Neural cell (in vitro differentiated cells): Measurements from ENCODE around the gene PKM.

Experiments used
- EP300 ChIP-seq: fragments of 450-650 bp; conservative IDR thresholded peaks from 2 replicates; pipeline ENCODE4 v1.6.1; 2014; ENCODE audit warnings: antibody characterized with exemption, mild to moderate bottlenecking, moderate library complexity; ENCODE audit not compliant: poor library complexity, severe bottlenecking
- EZH2 ChIP-seq: fragments of 200-600, 300-800 bp; shearing (Covaris generic), sonication (generic); IDR thresholded peaks from 2 replicates; pipeline ENCODE4 v1.6.1; 2014; ENCODE audit warnings: antibody characterized with exemption, low read length, borderline replicate concordance, mild to moderate bottlenecking; ENCODE audit not compliant: insufficient read depth, poor library complexity, severe bottlenecking
- MXI1 ChIP-seq: fragments of 450-650 bp; conservative IDR thresholded peaks from 2 replicates; pipeline ENCODE4 v1.6.1; 2014; ENCODE audit warnings: antibody characterized with exemption, mild to moderate bottlenecking; ENCODE audit not compliant: poor library complexity, severe bottlenecking
- POLR2AphosphoS5 ChIP-seq: IDR thresholded peaks from 2 replicates; pipeline ENCODE4 v1.6.1; 2012
- RAD21 ChIP-seq: fragments of 450-650 bp; conservative IDR thresholded peaks from 2 replicates; pipeline ENCODE4 v1.6.1; 2014; ENCODE audit warnings: antibody characterized with exemption, mild to moderate bottlenecking, moderate library complexity
- SMC3 ChIP-seq: fragments of 450-650 bp; conservative IDR thresholded peaks from 2 replicates; pipeline ENCODE4 v1.6.1; 2014; ENCODE audit warnings: antibody characterized with exemption, mild to moderate bottlenecking, moderate library complexity; ENCODE audit not compliant: poor library complexity
- TF ChIP-seq, protein P1 (sequence below): fragments of 450-650 bp; IDR thresholded peaks from 2 replicates; pipeline ENCODE4 v1.5.1; 2014; ENCODE audit warnings: antibody characterized with exemption, mild to moderate bottlenecking, moderate library complexity; ENCODE audit not compliant: poor library complexity, severe bottlenecking
- TF ChIP-seq, protein P2 (sequence below): IDR thresholded peaks from 2 replicates; pipeline ENCODE4 v1.6.1; 2012; ENCODE audit warnings: borderline replicate concordance

DNA sequence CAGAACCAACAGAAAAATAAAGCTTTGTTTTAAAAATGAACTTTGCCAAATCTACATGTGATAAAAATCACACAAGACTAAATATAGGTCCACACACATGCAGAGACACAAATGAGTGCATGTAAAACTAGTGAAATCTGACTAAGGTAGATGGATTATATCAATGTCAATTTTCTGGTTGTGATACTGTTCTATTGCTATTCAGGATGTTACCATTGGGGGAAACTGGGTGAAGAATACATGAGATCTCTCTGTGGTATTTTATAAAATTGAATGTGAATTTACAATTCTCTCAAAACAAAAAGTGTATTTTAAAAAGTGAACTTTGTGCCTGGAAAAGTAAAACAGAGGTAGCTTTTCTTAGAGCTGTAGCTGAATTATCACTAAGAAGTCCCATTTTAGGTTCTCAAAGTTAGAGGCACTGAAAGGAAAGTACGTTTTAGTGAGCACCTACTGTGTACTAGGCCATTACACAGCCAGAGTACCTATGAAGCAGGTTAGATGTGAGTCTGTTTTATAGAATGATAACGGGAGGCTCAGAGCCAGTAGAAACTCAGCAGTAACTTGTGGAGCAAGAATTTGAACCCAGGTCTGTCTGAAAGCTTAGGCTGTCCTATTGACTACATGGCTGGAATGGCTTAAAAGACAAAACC, 41.6 kb downstream of the PKM start:
- TF ChIP-seq, protein P1, sequence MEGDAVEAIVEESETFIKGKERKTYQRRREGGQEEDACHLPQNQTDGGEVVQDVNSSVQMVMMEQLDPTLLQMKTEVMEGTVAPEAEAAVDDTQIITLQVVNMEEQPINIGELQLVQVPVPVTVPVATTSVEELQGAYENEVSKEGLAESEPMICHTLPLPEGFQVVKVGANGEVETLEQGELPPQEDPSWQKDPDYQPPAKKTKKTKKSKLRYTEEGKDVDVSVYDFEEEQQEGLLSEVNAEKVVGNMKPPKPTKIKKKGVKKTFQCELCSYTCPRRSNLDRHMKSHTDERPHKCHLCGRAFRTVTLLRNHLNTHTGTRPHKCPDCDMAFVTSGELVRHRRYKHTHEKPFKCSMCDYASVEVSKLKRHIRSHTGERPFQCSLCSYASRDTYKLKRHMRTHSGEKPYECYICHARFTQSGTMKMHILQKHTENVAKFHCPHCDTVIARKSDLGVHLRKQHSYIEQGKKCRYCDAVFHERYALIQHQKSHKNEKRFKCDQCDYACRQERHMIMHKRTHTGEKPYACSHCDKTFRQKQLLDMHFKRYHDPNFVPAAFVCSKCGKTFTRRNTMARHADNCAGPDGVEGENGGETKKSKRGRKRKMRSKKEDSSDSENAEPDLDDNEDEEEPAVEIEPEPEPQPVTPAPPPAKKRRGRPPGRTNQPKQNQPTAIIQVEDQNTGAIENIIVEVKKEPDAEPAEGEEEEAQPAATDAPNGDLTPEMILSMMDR: no peak
- TF ChIP-seq SMC3 (no peak), EP300 (no peak), RAD21 (no peak), POLR2AphosphoS5 (no peak), EZH2 (no peak), MXI1 (no peak)
- TF ChIP-seq, protein P2, sequence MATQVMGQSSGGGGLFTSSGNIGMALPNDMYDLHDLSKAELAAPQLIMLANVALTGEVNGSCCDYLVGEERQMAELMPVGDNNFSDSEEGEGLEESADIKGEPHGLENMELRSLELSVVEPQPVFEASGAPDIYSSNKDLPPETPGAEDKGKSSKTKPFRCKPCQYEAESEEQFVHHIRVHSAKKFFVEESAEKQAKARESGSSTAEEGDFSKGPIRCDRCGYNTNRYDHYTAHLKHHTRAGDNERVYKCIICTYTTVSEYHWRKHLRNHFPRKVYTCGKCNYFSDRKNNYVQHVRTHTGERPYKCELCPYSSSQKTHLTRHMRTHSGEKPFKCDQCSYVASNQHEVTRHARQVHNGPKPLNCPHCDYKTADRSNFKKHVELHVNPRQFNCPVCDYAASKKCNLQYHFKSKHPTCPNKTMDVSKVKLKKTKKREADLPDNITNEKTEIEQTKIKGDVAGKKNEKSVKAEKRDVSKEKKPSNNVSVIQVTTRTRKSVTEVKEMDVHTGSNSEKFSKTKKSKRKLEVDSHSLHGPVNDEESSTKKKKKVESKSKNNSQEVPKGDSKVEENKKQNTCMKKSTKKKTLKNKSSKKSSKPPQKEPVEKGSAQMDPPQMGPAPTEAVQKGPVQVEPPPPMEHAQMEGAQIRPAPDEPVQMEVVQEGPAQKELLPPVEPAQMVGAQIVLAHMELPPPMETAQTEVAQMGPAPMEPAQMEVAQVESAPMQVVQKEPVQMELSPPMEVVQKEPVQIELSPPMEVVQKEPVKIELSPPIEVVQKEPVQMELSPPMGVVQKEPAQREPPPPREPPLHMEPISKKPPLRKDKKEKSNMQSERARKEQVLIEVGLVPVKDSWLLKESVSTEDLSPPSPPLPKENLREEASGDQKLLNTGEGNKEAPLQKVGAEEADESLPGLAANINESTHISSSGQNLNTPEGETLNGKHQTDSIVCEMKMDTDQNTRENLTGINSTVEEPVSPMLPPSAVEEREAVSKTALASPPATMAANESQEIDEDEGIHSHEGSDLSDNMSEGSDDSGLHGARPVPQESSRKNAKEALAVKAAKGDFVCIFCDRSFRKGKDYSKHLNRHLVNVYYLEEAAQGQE: no peak
